HG03103 (cell line): ENCODE measurements around the gene EPB42.
"Not testable (repeated sequence)": the region's sequence is repeated elsewhere in the genome, so short reads cannot be mapped to it uniquely, and the experiment has no call there.

Experiments
- ATAC-seq: cut with Tn5 transposase; IDR thresholded peaks from one replicate; pipeline ENCODE4 v1.9.1; 2021; ENCODE audit warnings: low read depth; ENCODE audit not compliant: unreplicated experiment

Gene EPB42

GRCh38 chr15:43213466-43213865 is 7.4 kb downstream of the EPB42 start:
- no peak for ATAC-seq

- no peak for ATAC-seq
Measured at GRCh38 chr15:43212951-43213350, 7.9 kb downstream of the EPB42 start.

GRCh38 chr15:43212299-43212698 is 8.5 kb downstream of the EPB42 start:
- no peak for ATAC-seq

GRCh38 chr15:43211224-43211735 is 9.5 kb downstream of the EPB42 start:
- no peak for ATAC-seq

GRCh38 chr15:43210807-43211206 is 10.0 kb downstream of the EPB42 start:
- no peak for ATAC-seq

- no peak for ATAC-seq
Measured at GRCh38 chr15:43210172-43210745, 10.6 kb downstream of the EPB42 start.

GRCh38 chr15:43209059-43209824 is 11.6 kb downstream of the EPB42 start:
- ATAC-seq, result no peak

- no peak for ATAC-seq
Measured at GRCh38 chr15:43208052-43209002, 12.5 kb downstream of the EPB42 start.

GRCh38 chr15:43207024-43207423 is 13.8 kb downstream of the EPB42 start:
- ATAC-seq, result no peak

GRCh38 chr15:43206054-43206453 is 14.8 kb downstream of the EPB42 start:
- no peak for ATAC-seq

- no peak for ATAC-seq
Measured at GRCh38 chr15:43204016-43204901, 16.6 kb downstream of the EPB42 start.

- ATAC-seq, result no peak
Measured at GRCh38 chr15:43199945-43200488, 20.8 kb downstream of the EPB42 start.

GRCh38 chr15:43198992-43199391 is 21.8 kb downstream of the EPB42 start:
- no peak for ATAC-seq

GRCh38 chr15:43198556-43198955 is 22.3 kb downstream of the EPB42 start:
- not testable (repeated sequence) for ATAC-seq

GRCh38 chr15:43197773-43198172 is 23.0 kb downstream of the EPB42 start:
- not testable (repeated sequence) for ATAC-seq

- ATAC-seq, result no peak
Measured at GRCh38 chr15:43196760-43197548, 23.9 kb downstream of the EPB42 start.

- no peak for ATAC-seq
Measured at GRCh38 chr15:43194795-43195194, 26.0 kb downstream of the EPB42 start.

GRCh38 chr15:43193710-43194109 is 27.1 kb downstream of the EPB42 start:
- ATAC-seq, result no peak

GRCh38 chr15:43190178-43190577 is 30.6 kb downstream of the EPB42 start:
- no peak for ATAC-seq
